Psoas muscle (tissue), 8 donors: ENCODE results near the gene CADPS. TPM values are rescaled to one million over a fixed set of nuclear protein-coding genes. Genes with fewer than 3 reads are reported as not detected.

ENCODE experiments used
- ATAC-seq, 4 donors: fragments of 200-7000 bp; cut with Tn5 transposase; one replicate each; pipeline ENCODE4 v1.9.1; 2020; ENCODE audit warnings: moderate library complexity in 3 of 4, mild to moderate bottlenecking in 2 of 4
- DNase-seq, 2 donors: peaks; one replicate each; pipeline ENCODE4 v3.0.0-alpha.2; 2020
- H3K27ac ChIP-seq: fragments of 200-600 bp; one replicate; pipeline ENCODE4 v1.8.0; 2022
- H3K27me3 ChIP-seq, 3 donors: fragments of 200-600 bp in 1 of 3; one replicate each; pipeline versions ENCODE4 v1.6.1 to v1.8.0; 2013 to 2022; ENCODE audit warnings: low read length in 2 of 3, mild to moderate bottlenecking in 2 of 3, moderate library complexity in 1 of 3; ENCODE audit not compliant: insufficient read depth in 3 of 3
- H3K36me3 ChIP-seq, 2 donors: fragments of 200-600 bp in 1 of 2; one replicate each; pipeline versions ENCODE4 v1.6.1 to v1.8.0; 2013 to 2022; ENCODE audit warnings: low read depth in 1 of 2, mild to moderate bottlenecking in 1 of 2, moderate library complexity in 1 of 2; ENCODE audit not compliant: insufficient read depth in 1 of 2
- H3K4me1 ChIP-seq: fragments of 200-600 bp; one replicate; pipeline ENCODE4 v1.8.0; 2022
- H3K4me3 ChIP-seq: fragments of 200-600 bp; one replicate; pipeline ENCODE4 v1.8.0; 2022; ENCODE audit warnings: mild to moderate bottlenecking
- H3K9me3 ChIP-seq: fragments of 200-600 bp; one replicate; pipeline ENCODE4 v1.8.0; 2022
- WGBS, 3 donors: extraction: QIAGEN DNeasy Blood & Tissue Kit; methylation state at CpG; one replicate each; pipeline versions ENCODE4 v1.1.6 to v1.1.7; 2013; 5-methylcytosine and 5-hydroxymethylcytosine counted together
- intact Hi-C, 2 donors: fragments of 100-400 bp; cut with DNase I; formaldehyde crosslinking; loops; one replicate each; pipeline versions ENCODE4 v1.11.0 to v1.14.2; 2022
- polyA plus RNA-seq, 3 donors: library from polyadenylated mRNA; stranded (reverse); fragments of 200-250 nt; gene quantifications; one replicate each; pipeline ENCODE4 v1.2.3, GENCODE V29; 2013
- total RNA-seq, 4 donors: library from RNA; stranded (reverse); fragmentation: NEBNext Ultra II Directional in 2 of 4; extraction: Animal tissue kit (Norgen Biotek cat#: 25700) in 2 of 4; gene quantifications; one replicate each; pipeline versions ENCODE4 v1.2.1 to v1.2.4, GENCODE V29; 2021 to 2023
- TF ChIP-seq, protein P1 (sequence below): fragments of 200-600 bp; IDR thresholded peaks from one replicate; pipeline ENCODE4 v1.8.0; 2022; ENCODE audit warnings: antibody characterized with exemption
- donor health status: healthy with polysubstance abuse.
- donor health status: DM: no; HTN: no; CAD: no; lungs with moderate emphysema.
- donor health status: Bipolar disorder and iron deficiency.
- donor health status: healthy.
- donor health status: DM: yes; HTN: yes; CAD: no.
- donor health status: DM: no; HTN: no; CAD: no.
- donor health status: DM: no; HTN: no; CAD: no.
- donor health status: DM: yes; HTN: yes; CAD: no.

CADPS gene
- total and polyA plus RNA-seq, 7 donors: 0.01 to 0.07 (median 0.04) TPM; not detected in 4

DNA sequence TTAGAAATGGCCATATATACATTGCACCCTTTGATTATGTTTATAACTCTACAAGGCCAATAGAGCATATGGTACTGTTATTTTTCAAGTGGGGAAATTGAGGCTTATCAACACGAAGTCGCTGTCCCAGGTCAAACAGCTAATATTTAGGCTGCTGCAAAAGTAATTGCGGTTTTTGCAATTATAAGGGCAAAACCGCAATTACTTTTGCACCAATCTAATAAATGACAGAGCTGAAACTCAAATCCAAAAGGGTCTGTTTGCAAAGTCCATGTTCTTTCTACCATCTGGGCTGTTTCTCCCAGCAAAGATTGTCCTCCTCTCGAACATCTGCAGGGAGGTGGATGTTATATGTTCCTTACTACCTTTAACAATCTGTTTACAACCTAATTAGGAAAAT, 147.2 kb downstream of the CADPS start:
- intact Hi-C loops: no loop called here
- WGBS, 3 donors: 78 to 88% (median 87%) methylated on average over 5 of the region's 5 CpGs
- TF ChIP-seq, protein P1, sequence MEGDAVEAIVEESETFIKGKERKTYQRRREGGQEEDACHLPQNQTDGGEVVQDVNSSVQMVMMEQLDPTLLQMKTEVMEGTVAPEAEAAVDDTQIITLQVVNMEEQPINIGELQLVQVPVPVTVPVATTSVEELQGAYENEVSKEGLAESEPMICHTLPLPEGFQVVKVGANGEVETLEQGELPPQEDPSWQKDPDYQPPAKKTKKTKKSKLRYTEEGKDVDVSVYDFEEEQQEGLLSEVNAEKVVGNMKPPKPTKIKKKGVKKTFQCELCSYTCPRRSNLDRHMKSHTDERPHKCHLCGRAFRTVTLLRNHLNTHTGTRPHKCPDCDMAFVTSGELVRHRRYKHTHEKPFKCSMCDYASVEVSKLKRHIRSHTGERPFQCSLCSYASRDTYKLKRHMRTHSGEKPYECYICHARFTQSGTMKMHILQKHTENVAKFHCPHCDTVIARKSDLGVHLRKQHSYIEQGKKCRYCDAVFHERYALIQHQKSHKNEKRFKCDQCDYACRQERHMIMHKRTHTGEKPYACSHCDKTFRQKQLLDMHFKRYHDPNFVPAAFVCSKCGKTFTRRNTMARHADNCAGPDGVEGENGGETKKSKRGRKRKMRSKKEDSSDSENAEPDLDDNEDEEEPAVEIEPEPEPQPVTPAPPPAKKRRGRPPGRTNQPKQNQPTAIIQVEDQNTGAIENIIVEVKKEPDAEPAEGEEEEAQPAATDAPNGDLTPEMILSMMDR: no peak
- DNase-seq (no peak), ATAC-seq (no peak)
- H3K9me3 ChIP-seq: no peaks in the 10 kb centered on the region
- no peak overlapping the region for H3K4me3 ChIP-seq
- H3K4me1 ChIP-seq: no peaks in the 10 kb centered on the region
- H3K36me3 ChIP-seq: no peaks in the 10 kb centered on the region
- no peaks in the 10 kb centered on the region for H3K27me3 ChIP-seq
- no peak overlapping the region for H3K27ac ChIP-seq

DNA sequence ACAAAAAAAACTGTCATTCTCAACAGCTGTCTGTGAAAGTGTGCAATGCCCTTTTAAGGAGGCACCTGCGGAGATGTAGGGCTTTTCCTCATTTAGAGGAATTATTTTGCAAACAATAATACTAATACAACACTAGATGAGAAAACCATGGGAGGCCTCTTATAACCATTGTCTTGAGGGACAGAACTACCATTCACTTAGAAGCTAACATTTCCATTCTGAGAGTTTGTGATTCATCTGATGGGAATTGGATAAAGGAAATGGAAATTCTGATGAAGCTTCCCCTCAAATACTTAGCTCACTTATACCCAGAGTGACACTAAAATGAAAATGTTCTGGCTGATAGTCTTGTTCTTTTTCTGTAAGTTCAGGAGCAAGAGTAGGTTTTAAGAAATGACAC, 147.7 kb downstream of the CADPS start:
- Histone ChIP-seq H3K27me3 (no peaks in the 10 kb centered on the region), H3K4me3 (no peak overlapping the region), H3K9me3 (no peaks in the 10 kb centered on the region), H3K36me3 (no peaks in the 10 kb centered on the region), H3K4me1 (no peaks in the 10 kb centered on the region), H3K27ac (no peak overlapping the region)
- ATAC-seq (no peak), DNase-seq (no peak)
- intact Hi-C loops: no loop called here
- WGBS, 3 donors: 39 to 74% (median 66%) methylated on average over 1 of the region's 1 CpG
- TF ChIP-seq, protein P1: no peak

DNA sequence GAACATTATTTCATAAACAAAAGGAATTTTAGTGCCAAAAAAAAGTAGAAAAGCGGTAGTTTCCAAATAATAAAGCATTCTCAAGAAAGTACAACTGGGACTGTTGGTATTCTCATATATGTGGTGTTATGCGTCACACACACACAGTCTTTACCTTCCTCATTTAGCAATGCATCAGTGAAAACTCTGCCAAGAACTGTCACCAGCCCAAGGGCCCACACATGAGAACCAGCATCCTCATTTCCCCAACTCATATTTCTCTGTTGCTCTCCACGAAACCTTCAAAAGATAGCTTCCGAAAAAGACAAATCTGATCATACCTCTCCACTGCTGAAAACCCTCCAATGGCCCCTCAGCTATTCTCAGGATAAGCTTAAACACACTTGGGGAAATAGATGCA, 150.7 kb downstream of the CADPS start:
- WGBS, 3 donors: 71 to 80% (median 79%) methylated on average over 4 of the region's 4 CpGs
- Histone ChIP-seq H3K27ac (no peak overlapping the region), H3K9me3 (no peaks in the 10 kb centered on the region), H3K27me3 (no peaks in the 10 kb centered on the region), H3K4me3 (no peak overlapping the region), H3K36me3 (no peaks in the 10 kb centered on the region), H3K4me1 (no peaks in the 10 kb centered on the region)
- intact Hi-C loops: no loop called here
- DNase-seq: no peak
- ATAC-seq: no peak
- TF ChIP-seq, protein P1: no peak

DNA sequence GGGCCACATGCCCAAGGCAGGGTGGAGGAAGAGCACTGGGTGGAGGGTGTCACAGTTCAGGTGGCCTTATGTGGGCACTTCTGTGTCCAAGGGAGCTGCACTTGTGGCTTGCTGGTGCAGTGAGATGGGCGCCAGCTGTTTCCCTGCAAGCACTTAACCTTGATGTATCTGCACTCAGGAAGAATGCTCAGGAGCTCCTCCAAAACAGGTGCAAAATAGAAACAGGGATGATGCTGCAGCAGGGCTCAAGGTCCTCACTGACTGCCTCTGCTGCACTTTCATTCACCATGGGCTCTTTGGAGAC, 151.3 kb downstream of the CADPS start:
- no peaks in the 10 kb centered on the region for H3K4me1 ChIP-seq
- no peak overlapping the region for H3K27ac ChIP-seq
- no peaks in the 10 kb centered on the region for H3K36me3 ChIP-seq
- ATAC-seq: no peak
- H3K4me3 ChIP-seq: no peak overlapping the region
- TF ChIP-seq, protein P1: no peak
- no peaks in the 10 kb centered on the region for H3K9me3 ChIP-seq
- no peak for DNase-seq
- H3K27me3 ChIP-seq: no peaks in the 10 kb centered on the region
- intact Hi-C loops: no loop called here
- WGBS, 3 donors: 30 to 57% (median 42%) methylated on average over 1 of the region's 1 CpG

DNA sequence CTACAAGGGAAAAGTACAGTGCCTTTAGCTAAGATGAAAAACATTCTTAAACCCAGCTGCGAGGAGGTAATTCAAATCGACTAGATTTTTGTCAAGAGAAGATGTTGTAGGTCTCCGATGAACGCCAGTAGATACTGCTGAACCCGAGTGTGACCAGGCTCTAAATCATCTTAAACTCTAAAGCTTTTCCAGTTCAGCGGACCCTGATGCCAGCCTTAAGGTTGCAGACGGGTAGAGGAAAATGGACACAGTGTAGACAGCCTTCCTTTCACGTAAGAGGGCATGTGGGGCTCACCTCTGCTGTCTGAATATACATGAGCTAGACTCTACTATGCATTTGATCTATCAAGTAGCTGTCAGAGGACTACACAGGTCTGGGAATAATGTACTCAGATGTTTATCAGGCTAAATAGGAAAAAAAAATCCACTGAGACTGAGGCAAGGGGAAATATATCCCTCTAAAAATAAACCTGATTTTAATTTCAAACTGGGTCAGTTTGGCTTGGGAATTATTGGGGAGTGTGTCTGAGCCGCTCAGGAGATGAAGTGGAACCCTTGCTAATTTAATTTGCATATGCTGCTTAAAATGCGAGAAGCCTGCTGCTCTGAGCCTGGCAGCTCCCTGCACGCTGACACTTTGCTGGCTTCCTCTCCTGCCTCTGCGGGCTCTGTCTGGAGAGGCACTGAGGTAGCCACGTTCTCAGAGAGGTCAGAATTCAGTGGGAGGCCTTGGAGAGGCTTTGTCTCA, 151.9 kb downstream of the CADPS start:
- ATAC-seq (no peak), DNase-seq (no peak)
- no peaks in the 10 kb centered on the region for H3K9me3 ChIP-seq
- no peaks in the 10 kb centered on the region for H3K27me3 ChIP-seq
- TF ChIP-seq, protein P1: no peak
- 22 to 29% (median 24%) methylated on average over 13 of the region's 13 CpGs for WGBS, 3 donors
- H3K36me3 ChIP-seq: no peaks in the 10 kb centered on the region
- intact Hi-C loops: no loop called here
- no peak overlapping the region for H3K27ac ChIP-seq
- H3K4me1 ChIP-seq: no peaks in the 10 kb centered on the region
- H3K4me3 ChIP-seq: no peak overlapping the region
